ENCODE results near the gene PLXND1.
A peak's percentile ranks its signal among the peaks of the same experiment; 100 is the strongest.

The PLXND1 gene

GRCh38 chr3:129599607-129600006 lies 6.9 kb downstream of the PLXND1 start:
- no peak for DNase-seq

- no peak for DNase-seq
These were observed 7.4 kb downstream of the PLXND1 start for GRCh38 chr3:129599073-129599472.

GRCh38 chr3:129598484-129598883 lies 8.0 kb downstream of the PLXND1 start:
- no peak for DNase-seq

GRCh38 chr3:129598000-129598381 lies 8.5 kb downstream of the PLXND1 start:
- no peak for DNase-seq

GRCh38 chr3:129597087-129597999 lies 9.1 kb downstream of the PLXND1 start:
- DNase-seq = no peak

GRCh38 chr3:129596194-129597086 lies 10.0 kb downstream of the PLXND1 start:
- peak; percentile 90 for DNase-seq

- DNase-seq = no peak
These were observed 10.8 kb downstream of the PLXND1 start for GRCh38 chr3:129595544-129596193.

GRCh38 chr3:129594907-129595390 lies 11.5 kb downstream of the PLXND1 start:
- no peak for DNase-seq

- DNase-seq = no peak
These were observed 12.1 kb downstream of the PLXND1 start for GRCh38 chr3:129594409-129594808.

- no peak for DNase-seq
These were observed 12.7 kb downstream of the PLXND1 start for GRCh38 chr3:129593595-129594339.

GRCh38 chr3:129593230-129593594 lies 13.3 kb downstream of the PLXND1 start:
- no peak for DNase-seq

- DNase-seq = no peak
These were observed 13.9 kb downstream of the PLXND1 start for GRCh38 chr3:129592381-129593131.

GRCh38 chr3:129591932-129592331 lies 14.5 kb downstream of the PLXND1 start:
- no peak for DNase-seq

GRCh38 chr3:129590215-129590614 lies 16.3 kb downstream of the PLXND1 start:
- no peak for DNase-seq

- DNase-seq = no peak
These were observed 18.8 kb downstream of the PLXND1 start for GRCh38 chr3:129587566-129588210.

- DNase-seq = no peak
These were observed 19.6 kb downstream of the PLXND1 start for GRCh38 chr3:129586746-129587430.

GRCh38 chr3:129585949-129586657 lies 20.4 kb downstream of the PLXND1 start:
- no peak for DNase-seq

GRCh38 chr3:129584631-129585030 lies 21.8 kb downstream of the PLXND1 start:
- no peak for DNase-seq

- no peak for DNase-seq
These were observed 23.2 kb downstream of the PLXND1 start for GRCh38 chr3:129583289-129583688.

GRCh38 chr3:129582799-129583198 lies 23.7 kb downstream of the PLXND1 start:
- no peak for DNase-seq

Data from right forelimb (tissue), 1 donor.